Measurements from ENCODE around the gene ATP4B.

The ATP4B gene

GRCh38 chr13:113621046-113621445 is 37.0 kb downstream of the ATP4B start:
- Histone ChIP-seq H3K9ac (ENCODE audit: low read length) (no peak overlapping the region), H3K4me1 (ENCODE audit: low read length) (no peaks in the 10 kb centered on the region), H3K4me3 (ENCODE audit: low read length) (no peak overlapping the region), H3K79me2 (ENCODE audit: low read length) (peaks cover 85% of the 10 kb centered on the region), H3K27me3 (replicated peaks; ENCODE audit: insufficient read depth, low read length) (no peaks in the 10 kb centered on the region), H3K36me3 (replicated peaks; ENCODE audit: insufficient read depth, low read length) (peaks cover 15% of the 10 kb centered on the region), H3F3A (ENCODE audit: insufficient read depth, low read length) (no peaks in the 10 kb centered on the region), H3K4me2 (ENCODE audit: low read depth, low read length) (no peak overlapping the region), H3K27ac (ENCODE audit: low read length) (no peak overlapping the region), H4K20me1 (ENCODE audit: insufficient read depth, low read length) (no peaks in the 10 kb centered on the region; the same call in 1 of the 2 replicates), H3K9me2 (replicated peaks; ENCODE audit: insufficient read depth, low read length) (no peaks in the 10 kb centered on the region), H3K9me3 (replicated peaks; ENCODE audit: insufficient read depth, low read length) (no peaks in the 10 kb centered on the region), H2AFZ (ENCODE audit: low read length) (no peak overlapping the region)
- DNase-seq, result no peak
- TF ChIP-seq EZH2phosphoT487 (IDR thresholded peaks at IDR 0.05; ENCODE audit: low read length), result no peak
- TF ChIP-seq CTCF (IDR thresholded peaks at IDR 0.05; ENCODE audit: low read length), result no peak
- TF ChIP-seq EZH2 (optimal IDR thresholded peaks at IDR 0.05; ENCODE audit: low read depth, low read length), result no peak

GRCh38 chr13:113620036-113620796 is 37.8 kb downstream of the ATP4B start:
- Histone ChIP-seq H3K9me2 (replicated peaks; ENCODE audit: insufficient read depth, low read length) (no peaks in the 10 kb centered on the region), H3K36me3 (replicated peaks; ENCODE audit: insufficient read depth, low read length) (peaks cover 15% of the 10 kb centered on the region), H3K9ac (ENCODE audit: low read length) (no peak overlapping the region), H2AFZ (ENCODE audit: low read length) (no peak overlapping the region), H3K27ac (ENCODE audit: low read length) (no peak overlapping the region), H3K27me3 (replicated peaks; ENCODE audit: insufficient read depth, low read length) (no peaks in the 10 kb centered on the region), H3K4me3 (ENCODE audit: low read length) (no peak overlapping the region), H3K79me2 (ENCODE audit: low read length) (peaks cover 88% of the 10 kb centered on the region), H3K9me3 (replicated peaks; ENCODE audit: insufficient read depth, low read length) (no peaks in the 10 kb centered on the region), H3K4me2 (ENCODE audit: low read depth, low read length) (no peak overlapping the region), H3F3A (ENCODE audit: insufficient read depth, low read length) (no peaks in the 10 kb centered on the region), H3K4me1 (ENCODE audit: low read length) (no peaks in the 10 kb centered on the region), H4K20me1 (ENCODE audit: insufficient read depth, low read length) (no peaks in the 10 kb centered on the region; the same call in 1 of the 2 replicates)
- no peak for DNase-seq
- TF ChIP-seq CTCF (IDR thresholded peaks at IDR 0.05; ENCODE audit: low read length), result no peak
- TF ChIP-seq EZH2phosphoT487 (IDR thresholded peaks at IDR 0.05; ENCODE audit: low read length), result no peak
- TF ChIP-seq EZH2 (optimal IDR thresholded peaks at IDR 0.05; ENCODE audit: low read depth, low read length), result no peak

GRCh38 chr13:113618455-113618854 is 39.5 kb downstream of the ATP4B start:
- Histone ChIP-seq H3K4me2 (ENCODE audit: low read depth, low read length) (no peak overlapping the region), H3K79me2 (ENCODE audit: low read length) (peaks cover 92% of the 10 kb centered on the region), H3K9ac (ENCODE audit: low read length) (no peak overlapping the region), H3K4me3 (ENCODE audit: low read length) (no peak overlapping the region), H3K27me3 (replicated peaks; ENCODE audit: insufficient read depth, low read length) (no peaks in the 10 kb centered on the region), H3K36me3 (replicated peaks; ENCODE audit: insufficient read depth, low read length) (peaks cover 5% of the 10 kb centered on the region), H2AFZ (ENCODE audit: low read length) (no peak overlapping the region), H3F3A (ENCODE audit: insufficient read depth, low read length) (no peaks in the 10 kb centered on the region), H3K4me1 (ENCODE audit: low read length) (no peaks in the 10 kb centered on the region), H3K27ac (ENCODE audit: low read length) (no peak overlapping the region), H3K9me2 (replicated peaks; ENCODE audit: insufficient read depth, low read length) (no peaks in the 10 kb centered on the region), H4K20me1 (ENCODE audit: insufficient read depth, low read length) (peaks cover 4% of the 10 kb centered on the region), H3K9me3 (replicated peaks; ENCODE audit: insufficient read depth, low read length) (no peaks in the 10 kb centered on the region)
- DNase-seq, result no peak
- TF ChIP-seq EZH2 (optimal IDR thresholded peaks at IDR 0.05; ENCODE audit: low read depth, low read length) (no peak), EZH2phosphoT487 (IDR thresholded peaks at IDR 0.05; ENCODE audit: low read length) (no peak), CTCF (IDR thresholded peaks at IDR 0.05; ENCODE audit: low read length) (no peak)

Data from MM.1S (cell line).